Esophagus squamous epithelium (tissue), 4 donors: ENCODE data around the gene ZDHHC18.

ENCODE experiments used
- POLR2A ChIP-seq, 4 donors: fragments of 450-650 bp; IDR thresholded peaks; one replicate each; pipeline ENCODE4 v1.6.1; 2017; ENCODE audit warnings: antibody characterized with exemption in 4 of 4, mild to moderate bottlenecking in 4 of 4, moderate library complexity in 3 of 4
- TF ChIP-seq, protein P1 (sequence below), 6 experiments: fragments of 450-650 bp in 4 of 6; fragments of 200-600 bp in 2 of 6; sonication (generic) in 2 of 6; IDR thresholded peaks; one replicate each; pipeline ENCODE4 v1.5.1; 2016 to 2019; ENCODE audit warnings: antibody characterized with exemption in 6 of 6, mild to moderate bottlenecking in 4 of 6, moderate library complexity in 4 of 6

GRCh38 chr1:26862781-26863684, 36.5 kb downstream of the ZDHHC18 start, which contains the start of gene SFN:
- TF ChIP-seq, protein P1, sequence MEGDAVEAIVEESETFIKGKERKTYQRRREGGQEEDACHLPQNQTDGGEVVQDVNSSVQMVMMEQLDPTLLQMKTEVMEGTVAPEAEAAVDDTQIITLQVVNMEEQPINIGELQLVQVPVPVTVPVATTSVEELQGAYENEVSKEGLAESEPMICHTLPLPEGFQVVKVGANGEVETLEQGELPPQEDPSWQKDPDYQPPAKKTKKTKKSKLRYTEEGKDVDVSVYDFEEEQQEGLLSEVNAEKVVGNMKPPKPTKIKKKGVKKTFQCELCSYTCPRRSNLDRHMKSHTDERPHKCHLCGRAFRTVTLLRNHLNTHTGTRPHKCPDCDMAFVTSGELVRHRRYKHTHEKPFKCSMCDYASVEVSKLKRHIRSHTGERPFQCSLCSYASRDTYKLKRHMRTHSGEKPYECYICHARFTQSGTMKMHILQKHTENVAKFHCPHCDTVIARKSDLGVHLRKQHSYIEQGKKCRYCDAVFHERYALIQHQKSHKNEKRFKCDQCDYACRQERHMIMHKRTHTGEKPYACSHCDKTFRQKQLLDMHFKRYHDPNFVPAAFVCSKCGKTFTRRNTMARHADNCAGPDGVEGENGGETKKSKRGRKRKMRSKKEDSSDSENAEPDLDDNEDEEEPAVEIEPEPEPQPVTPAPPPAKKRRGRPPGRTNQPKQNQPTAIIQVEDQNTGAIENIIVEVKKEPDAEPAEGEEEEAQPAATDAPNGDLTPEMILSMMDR (IDR thresholded peaks at IDR 0.05): peak in 5 of 6 experiments; percentile 14 to 82 (median 67)
- peak in 3 of 4 donors; percentile 88 to 93 (median 92) for TF ChIP-seq POLR2A (IDR thresholded peaks at IDR 0.05)
